PC-3 (cell line): ENCODE data around the gene PLPP3.

Source experiments
- EZH2 ChIP-seq: fragments of 300-600 bp; sonication (generic); IDR thresholded peaks from one replicate; pipeline ENCODE4 v1.6.1; 2017; ENCODE audit warnings: antibody characterized with exemption, mild to moderate bottlenecking, low read length; ENCODE audit not compliant: unreplicated experiment
- TF ChIP-seq, protein P1 (sequence below): fragments of 300-600 bp; sonication (generic); conservative IDR thresholded peaks from 2 replicates; pipeline ENCODE4 v1.5.1; 2017; ENCODE audit warnings: antibody characterized with exemption, low read depth, mild to moderate bottlenecking, low read length

DNA sequence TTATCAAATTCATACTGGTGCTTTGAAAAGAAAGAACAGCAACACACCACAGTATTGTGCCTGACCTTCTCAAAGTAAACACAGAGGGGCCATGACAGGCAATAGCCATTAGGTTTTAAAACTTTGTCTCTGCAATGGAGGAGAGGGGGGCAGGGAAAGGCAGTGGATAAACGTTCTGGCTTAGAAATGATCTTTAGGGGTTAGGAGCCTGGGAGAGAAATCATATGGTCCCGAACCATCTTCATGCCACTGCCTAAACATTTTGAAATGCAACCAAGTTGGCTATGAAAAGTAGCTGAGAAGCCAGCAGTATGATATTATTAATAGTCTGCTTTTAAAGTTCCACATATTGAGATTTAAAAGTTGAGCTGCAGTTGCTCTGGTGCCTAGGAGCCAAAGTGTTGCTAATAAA, 39.8 kb downstream of the PLPP3 start:
- TF ChIP-seq, protein P1, sequence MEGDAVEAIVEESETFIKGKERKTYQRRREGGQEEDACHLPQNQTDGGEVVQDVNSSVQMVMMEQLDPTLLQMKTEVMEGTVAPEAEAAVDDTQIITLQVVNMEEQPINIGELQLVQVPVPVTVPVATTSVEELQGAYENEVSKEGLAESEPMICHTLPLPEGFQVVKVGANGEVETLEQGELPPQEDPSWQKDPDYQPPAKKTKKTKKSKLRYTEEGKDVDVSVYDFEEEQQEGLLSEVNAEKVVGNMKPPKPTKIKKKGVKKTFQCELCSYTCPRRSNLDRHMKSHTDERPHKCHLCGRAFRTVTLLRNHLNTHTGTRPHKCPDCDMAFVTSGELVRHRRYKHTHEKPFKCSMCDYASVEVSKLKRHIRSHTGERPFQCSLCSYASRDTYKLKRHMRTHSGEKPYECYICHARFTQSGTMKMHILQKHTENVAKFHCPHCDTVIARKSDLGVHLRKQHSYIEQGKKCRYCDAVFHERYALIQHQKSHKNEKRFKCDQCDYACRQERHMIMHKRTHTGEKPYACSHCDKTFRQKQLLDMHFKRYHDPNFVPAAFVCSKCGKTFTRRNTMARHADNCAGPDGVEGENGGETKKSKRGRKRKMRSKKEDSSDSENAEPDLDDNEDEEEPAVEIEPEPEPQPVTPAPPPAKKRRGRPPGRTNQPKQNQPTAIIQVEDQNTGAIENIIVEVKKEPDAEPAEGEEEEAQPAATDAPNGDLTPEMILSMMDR, result no peak
- TF ChIP-seq EZH2, result no peak
